WTC11 (cell line): ENCODE measurements around the gene VWF. TPM values are rescaled to one million over a fixed set of nuclear protein-coding genes. Genes with fewer than 3 reads are reported as not detected.

Source experiments
- ATAC-seq: fragments of 200-7000 bp; cut with Tn5 transposase; 2 replicates; pipeline ENCODE4 v1.10.0; 2021; ENCODE audit warnings: mild to moderate bottlenecking, moderate library complexity
- CTCF ChIA-PET: fragments of 300-600 bp; sonication (Branson Sonifier 250); formaldehyde crosslinking; loops from one replicate; lab custom pipeline; 2021; ENCODE audit warnings: antibody characterized with exemption; lab: Charles Lee
- POLR2A ChIA-PET: fragments of 350-600 bp; sonication (Branson Sonifier 250); formaldehyde crosslinking; loops from one replicate; lab custom pipeline; 2021; ENCODE audit warnings: antibody characterized with exemption; lab: Charles Lee
- DNase-seq: peaks from one replicate; pipeline ENCODE4 v3.0.0; 2021; ENCODE audit warnings: low spot score
- H3K27ac Mint-ChIP-seq: 2 replicates; pipeline ENCODE4 v1.8.0; 2021; ENCODE audit warnings: mixed read lengths
- H3K27me3 Mint-ChIP-seq: 2 replicates; pipeline ENCODE4 v1.8.0; 2021; ENCODE audit warnings: low read depth, mild to moderate bottlenecking, moderate library complexity, mixed read lengths
- H3K36me3 Mint-ChIP-seq: 2 replicates; pipeline ENCODE4 v1.8.0; 2021; ENCODE audit warnings: mixed read lengths
- H3K4me1 Mint-ChIP-seq: 2 replicates; pipeline ENCODE4 v1.8.0; 2022; ENCODE audit warnings: mixed read lengths
- H3K4me3 Mint-ChIP-seq: 2 replicates; pipeline ENCODE4 v1.8.0; 2021; ENCODE audit warnings: mild to moderate bottlenecking, moderate library complexity, mixed read lengths
- H3K9me3 Mint-ChIP-seq: 2 replicates; pipeline ENCODE4 v1.8.0; 2021; ENCODE audit warnings: mixed read lengths
- ESRRA ChIP-seq: sonication (generic); formaldehyde crosslinking; IDR thresholded peaks from 2 replicates; pipeline ENCODE4 v1.8.1; 2022; ENCODE audit warnings: mild to moderate bottlenecking, missing genetic modification reagents, borderline replicate concordance
- FOXJ3 ChIP-seq: sonication (generic); formaldehyde crosslinking; IDR thresholded peaks from 2 replicates; pipeline ENCODE4 v1.9.0; 2021; ENCODE audit warnings: missing genetic modification reagents, mild to moderate bottlenecking, borderline replicate concordance
- GABPB1 ChIP-seq: sonication (generic); formaldehyde crosslinking; IDR thresholded peaks from 2 replicates; pipeline ENCODE4 v1.8.1; 2023; ENCODE audit warnings: mild to moderate bottlenecking, missing genetic modification reagents
- GTF2I ChIP-seq: fragments of 250-450 bp; sonication (Bioruptor Pico); conservative IDR thresholded peaks from 2 replicates; pipeline ENCODE4 v1.4.0; 2021; ENCODE audit warnings: mild to moderate bottlenecking
- MXD4 ChIP-seq: fragments of 250-450 bp; sonication (Bioruptor Pico); IDR thresholded peaks from 2 replicates; pipeline ENCODE4 v1.8.0; 2021; ENCODE audit warnings: mild to moderate bottlenecking, moderate library complexity, borderline replicate concordance
- NFATC4 ChIP-seq: fragments of 250-450 bp; sonication (Bioruptor Pico); IDR thresholded peaks from 2 replicates; pipeline ENCODE4 v1.9.0; 2021; ENCODE audit warnings: mild to moderate bottlenecking
- NFYB ChIP-seq: sonication (generic); formaldehyde crosslinking; conservative IDR thresholded peaks from 2 replicates; pipeline ENCODE4 v1.8.0; 2022; ENCODE audit warnings: low read depth, missing genetic modification reagents
- NR2C2 ChIP-seq: sonication (generic); formaldehyde crosslinking; IDR thresholded peaks from 2 replicates; pipeline ENCODE4 v1.8.0; 2022; ENCODE audit warnings: mild to moderate bottlenecking, missing genetic modification reagents
- OVOL2 ChIP-seq: fragments of 250-450 bp; sonication (Bioruptor Pico); IDR thresholded peaks from 2 replicates; pipeline ENCODE4 v1.9.0; 2021; ENCODE audit warnings: mild to moderate bottlenecking, borderline replicate concordance
- ZNF232 ChIP-seq: sonication (generic); formaldehyde crosslinking; IDR thresholded peaks from 2 replicates; pipeline ENCODE4 v1.8.0; 2022; ENCODE audit warnings: mild to moderate bottlenecking, missing genetic modification reagents
- total RNA-seq: library from RNA; stranded (reverse); gene quantifications from 3 replicates; pipeline ENCODE4 v1.2.3, GENCODE V29; 2021
- TF ChIP-seq, protein P1 (sequence below): sonication (generic); formaldehyde crosslinking; conservative IDR thresholded peaks from 2 replicates; pipeline ENCODE4 v1.8.1; 2022; ENCODE audit warnings: mild to moderate bottlenecking, missing genetic modification reagents
- TF ChIP-seq, protein P2 (sequence below): sonication (generic); formaldehyde crosslinking; IDR thresholded peaks from 2 replicates; pipeline ENCODE4 v1.8.0; 2022; ENCODE audit warnings: mild to moderate bottlenecking, missing genetic modification reagents
- TF ChIP-seq, protein P3 (sequence below): fragments of 250-450 bp; sonication (Bioruptor Pico); IDR thresholded peaks from 2 replicates; pipeline ENCODE4 v1.9.0; 2021; ENCODE audit warnings: moderate library complexity, mild to moderate bottlenecking, inconsistent platforms, borderline replicate concordance
- TF ChIP-seq, protein P4 (sequence below): sonication (generic); formaldehyde crosslinking; IDR thresholded peaks from 2 replicates; pipeline ENCODE4 v1.8.0; 2023; ENCODE audit warnings: missing genetic modification reagents
- TF ChIP-seq, protein P5 (sequence below): fragments of 200-600 bp; IDR thresholded peaks from 2 replicates; pipeline ENCODE4 v1.8.0; 2022; ENCODE audit warnings: antibody characterized with exemption
- TF ChIP-seq, protein P6 (sequence below): sonication (generic); formaldehyde crosslinking; IDR thresholded peaks from 2 replicates; pipeline ENCODE4 v1.8.1; 2023; ENCODE audit warnings: mild to moderate bottlenecking, missing genetic modification reagents
- TF ChIP-seq, protein P7 (sequence below): sonication (generic); formaldehyde crosslinking; IDR thresholded peaks from 2 replicates; pipeline ENCODE4 v1.8.1; 2023; ENCODE audit warnings: mild to moderate bottlenecking, missing genetic modification reagents, borderline replicate concordance
- TF ChIP-seq, protein P8 (sequence below): sonication (generic); formaldehyde crosslinking; IDR thresholded peaks from 2 replicates; pipeline ENCODE4 v1.8.1; 2023; ENCODE audit warnings: mild to moderate bottlenecking, missing genetic modification reagents, moderate library complexity

The VWF gene
- total RNA-seq, 1 experiment from 2014 or later: 0.48 TPM

DNA sequence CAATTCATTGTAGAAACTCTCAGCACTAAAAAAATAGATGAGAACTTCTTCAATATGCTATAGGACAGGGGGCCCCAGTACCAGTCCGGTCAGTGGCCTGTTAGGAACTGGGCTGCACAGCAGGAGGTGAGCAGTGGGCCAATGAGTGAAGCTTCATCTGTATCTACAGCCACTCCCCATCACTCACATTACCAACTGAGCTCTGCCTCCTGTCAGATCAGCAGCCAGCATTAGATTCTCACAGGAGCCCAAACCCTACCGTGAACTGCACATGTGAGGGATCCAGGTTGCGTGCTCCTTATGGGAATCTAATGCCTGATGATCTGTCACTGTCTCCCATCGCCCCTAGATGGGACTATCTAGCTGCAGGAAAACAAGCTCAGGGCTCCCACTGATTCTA lies 163.7 kb downstream of the VWF start (continued):
- TF ChIP-seq, protein P1, sequence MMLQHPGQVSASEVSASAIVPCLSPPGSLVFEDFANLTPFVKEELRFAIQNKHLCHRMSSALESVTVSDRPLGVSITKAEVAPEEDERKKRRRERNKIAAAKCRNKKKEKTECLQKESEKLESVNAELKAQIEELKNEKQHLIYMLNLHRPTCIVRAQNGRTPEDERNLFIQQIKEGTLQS: no peak
- TF ChIP-seq GABPB1 (CRISPR knock-in tag) (no peak), ZNF232 (CRISPR knock-in tag) (no peak), ESRRA (CRISPR knock-in tag) (no peak), OVOL2 (CRISPR knock-in tag) (no peak)

DNA sequence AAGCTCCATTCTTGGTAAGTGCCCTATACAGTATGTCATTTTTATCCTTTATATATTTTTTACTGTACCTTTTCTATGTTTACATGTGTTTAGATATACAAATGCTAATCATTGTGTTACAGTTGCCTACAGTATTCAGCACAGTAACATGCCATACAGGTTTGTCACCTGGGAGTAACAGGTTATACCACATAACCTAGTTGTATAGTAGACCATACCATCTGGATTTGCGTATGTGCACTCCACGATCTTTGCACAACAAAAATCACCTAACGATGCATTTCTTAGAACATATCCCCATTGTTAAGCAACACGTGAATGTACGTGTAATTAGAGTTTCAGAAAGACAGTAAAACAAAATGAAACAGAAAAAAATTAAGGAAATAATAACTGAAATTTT lies 167.5 kb downstream of the VWF start:
- Mint-ChIP-seq H3K36me3 (no peaks in the 10 kb centered on the region), H3K27me3 (peaks cover 3% of the 10 kb centered on the region; the same call in 1 of the 2 replicates), H3K27ac (no peak overlapping the region), H3K4me3 (no peak overlapping the region), H3K4me1 (peaks cover 3% of the 10 kb centered on the region), H3K9me3 (peaks cover 7% of the 10 kb centered on the region; the same call in 1 of the 2 replicates)
- TF ChIP-seq, protein P2, sequence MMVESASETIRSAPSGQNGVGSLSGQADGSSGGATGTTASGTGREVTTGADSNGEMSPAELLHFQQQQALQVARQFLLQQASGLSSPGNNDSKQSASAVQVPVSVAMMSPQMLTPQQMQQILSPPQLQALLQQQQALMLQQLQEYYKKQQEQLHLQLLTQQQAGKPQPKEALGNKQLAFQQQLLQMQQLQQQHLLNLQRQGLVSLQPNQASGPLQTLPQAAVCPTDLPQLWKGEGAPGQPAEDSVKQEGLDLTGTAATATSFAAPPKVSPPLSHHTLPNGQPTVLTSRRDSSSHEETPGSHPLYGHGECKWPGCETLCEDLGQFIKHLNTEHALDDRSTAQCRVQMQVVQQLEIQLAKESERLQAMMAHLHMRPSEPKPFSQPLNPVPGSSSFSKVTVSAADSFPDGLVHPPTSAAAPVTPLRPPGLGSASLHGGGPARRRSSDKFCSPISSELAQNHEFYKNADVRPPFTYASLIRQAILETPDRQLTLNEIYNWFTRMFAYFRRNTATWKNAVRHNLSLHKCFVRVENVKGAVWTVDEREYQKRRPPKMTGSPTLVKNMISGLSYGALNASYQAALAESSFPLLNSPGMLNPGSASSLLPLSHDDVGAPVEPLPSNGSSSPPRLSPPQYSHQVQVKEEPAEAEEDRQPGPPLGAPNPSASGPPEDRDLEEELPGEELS (CRISPR knock-in tag): no peak
- TF ChIP-seq, protein P3, sequence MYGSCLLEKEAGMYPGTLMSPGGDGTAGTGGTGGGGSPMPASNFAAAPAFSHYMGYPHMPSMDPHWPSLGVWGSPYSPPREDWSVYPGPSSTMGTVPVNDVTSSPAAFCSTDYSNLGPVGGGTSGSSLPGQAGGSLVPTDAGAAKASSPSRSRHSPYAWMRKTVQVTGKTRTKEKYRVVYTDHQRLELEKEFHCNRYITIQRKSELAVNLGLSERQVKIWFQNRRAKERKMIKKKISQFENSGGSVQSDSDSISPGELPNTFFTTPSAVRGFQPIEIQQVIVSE: no peak
- no peak for TF ChIP-seq GTF2I (CRISPR knock-in tag)
- TF ChIP-seq NFYB (CRISPR knock-in tag): no peak
- TF ChIP-seq, protein P4, sequence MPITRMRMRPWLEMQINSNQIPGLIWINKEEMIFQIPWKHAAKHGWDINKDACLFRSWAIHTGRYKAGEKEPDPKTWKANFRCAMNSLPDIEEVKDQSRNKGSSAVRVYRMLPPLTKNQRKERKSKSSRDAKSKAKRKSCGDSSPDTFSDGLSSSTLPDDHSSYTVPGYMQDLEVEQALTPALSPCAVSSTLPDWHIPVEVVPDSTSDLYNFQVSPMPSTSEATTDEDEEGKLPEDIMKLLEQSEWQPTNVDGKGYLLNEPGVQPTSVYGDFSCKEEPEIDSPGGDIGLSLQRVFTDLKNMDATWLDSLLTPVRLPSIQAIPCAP (CRISPR knock-in tag): no peak
- TF ChIP-seq, protein P5, sequence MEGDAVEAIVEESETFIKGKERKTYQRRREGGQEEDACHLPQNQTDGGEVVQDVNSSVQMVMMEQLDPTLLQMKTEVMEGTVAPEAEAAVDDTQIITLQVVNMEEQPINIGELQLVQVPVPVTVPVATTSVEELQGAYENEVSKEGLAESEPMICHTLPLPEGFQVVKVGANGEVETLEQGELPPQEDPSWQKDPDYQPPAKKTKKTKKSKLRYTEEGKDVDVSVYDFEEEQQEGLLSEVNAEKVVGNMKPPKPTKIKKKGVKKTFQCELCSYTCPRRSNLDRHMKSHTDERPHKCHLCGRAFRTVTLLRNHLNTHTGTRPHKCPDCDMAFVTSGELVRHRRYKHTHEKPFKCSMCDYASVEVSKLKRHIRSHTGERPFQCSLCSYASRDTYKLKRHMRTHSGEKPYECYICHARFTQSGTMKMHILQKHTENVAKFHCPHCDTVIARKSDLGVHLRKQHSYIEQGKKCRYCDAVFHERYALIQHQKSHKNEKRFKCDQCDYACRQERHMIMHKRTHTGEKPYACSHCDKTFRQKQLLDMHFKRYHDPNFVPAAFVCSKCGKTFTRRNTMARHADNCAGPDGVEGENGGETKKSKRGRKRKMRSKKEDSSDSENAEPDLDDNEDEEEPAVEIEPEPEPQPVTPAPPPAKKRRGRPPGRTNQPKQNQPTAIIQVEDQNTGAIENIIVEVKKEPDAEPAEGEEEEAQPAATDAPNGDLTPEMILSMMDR: no peak
- no peak for TF ChIP-seq NFATC4 (CRISPR knock-in tag)
- TF ChIP-seq, protein P6, sequence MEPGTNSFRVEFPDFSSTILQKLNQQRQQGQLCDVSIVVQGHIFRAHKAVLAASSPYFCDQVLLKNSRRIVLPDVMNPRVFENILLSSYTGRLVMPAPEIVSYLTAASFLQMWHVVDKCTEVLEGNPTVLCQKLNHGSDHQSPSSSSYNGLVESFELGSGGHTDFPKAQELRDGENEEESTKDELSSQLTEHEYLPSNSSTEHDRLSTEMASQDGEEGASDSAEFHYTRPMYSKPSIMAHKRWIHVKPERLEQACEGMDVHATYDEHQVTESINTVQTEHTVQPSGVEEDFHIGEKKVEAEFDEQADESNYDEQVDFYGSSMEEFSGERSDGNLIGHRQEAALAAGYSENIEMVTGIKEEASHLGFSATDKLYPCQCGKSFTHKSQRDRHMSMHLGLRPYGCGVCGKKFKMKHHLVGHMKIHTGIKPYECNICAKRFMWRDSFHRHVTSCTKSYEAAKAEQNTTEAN (CRISPR knock-in tag): no peak
- no peak for TF ChIP-seq MXD4 (CRISPR knock-in tag)
- no peak for TF ChIP-seq FOXJ3 (CRISPR knock-in tag)
- TF ChIP-seq, protein P7, sequence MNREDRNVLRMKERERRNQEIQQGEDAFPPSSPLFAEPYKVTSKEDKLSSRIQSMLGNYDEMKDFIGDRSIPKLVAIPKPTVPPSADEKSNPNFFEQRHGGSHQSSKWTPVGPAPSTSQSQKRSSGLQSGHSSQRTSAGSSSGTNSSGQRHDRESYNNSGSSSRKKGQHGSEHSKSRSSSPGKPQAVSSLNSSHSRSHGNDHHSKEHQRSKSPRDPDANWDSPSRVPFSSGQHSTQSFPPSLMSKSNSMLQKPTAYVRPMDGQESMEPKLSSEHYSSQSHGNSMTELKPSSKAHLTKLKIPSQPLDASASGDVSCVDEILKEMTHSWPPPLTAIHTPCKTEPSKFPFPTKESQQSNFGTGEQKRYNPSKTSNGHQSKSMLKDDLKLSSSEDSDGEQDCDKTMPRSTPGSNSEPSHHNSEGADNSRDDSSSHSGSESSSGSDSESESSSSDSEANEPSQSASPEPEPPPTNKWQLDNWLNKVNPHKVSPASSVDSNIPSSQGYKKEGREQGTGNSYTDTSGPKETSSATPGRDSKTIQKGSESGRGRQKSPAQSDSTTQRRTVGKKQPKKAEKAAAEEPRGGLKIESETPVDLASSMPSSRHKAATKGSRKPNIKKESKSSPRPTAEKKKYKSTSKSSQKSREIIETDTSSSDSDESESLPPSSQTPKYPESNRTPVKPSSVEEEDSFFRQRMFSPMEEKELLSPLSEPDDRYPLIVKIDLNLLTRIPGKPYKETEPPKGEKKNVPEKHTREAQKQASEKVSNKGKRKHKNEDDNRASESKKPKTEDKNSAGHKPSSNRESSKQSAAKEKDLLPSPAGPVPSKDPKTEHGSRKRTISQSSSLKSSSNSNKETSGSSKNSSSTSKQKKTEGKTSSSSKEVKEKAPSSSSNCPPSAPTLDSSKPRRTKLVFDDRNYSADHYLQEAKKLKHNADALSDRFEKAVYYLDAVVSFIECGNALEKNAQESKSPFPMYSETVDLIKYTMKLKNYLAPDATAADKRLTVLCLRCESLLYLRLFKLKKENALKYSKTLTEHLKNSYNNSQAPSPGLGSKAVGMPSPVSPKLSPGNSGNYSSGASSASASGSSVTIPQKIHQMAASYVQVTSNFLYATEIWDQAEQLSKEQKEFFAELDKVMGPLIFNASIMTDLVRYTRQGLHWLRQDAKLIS: no peak
- TF ChIP-seq, protein P8, sequence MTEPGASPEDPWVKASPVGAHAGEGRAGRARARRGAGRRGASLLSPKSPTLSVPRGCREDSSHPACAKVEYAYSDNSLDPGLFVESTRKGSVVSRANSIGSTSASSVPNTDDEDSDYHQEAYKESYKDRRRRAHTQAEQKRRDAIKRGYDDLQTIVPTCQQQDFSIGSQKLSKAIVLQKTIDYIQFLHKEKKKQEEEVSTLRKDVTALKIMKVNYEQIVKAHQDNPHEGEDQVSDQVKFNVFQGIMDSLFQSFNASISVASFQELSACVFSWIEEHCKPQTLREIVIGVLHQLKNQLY (CRISPR knock-in tag): no peak
- TF ChIP-seq NR2C2 (CRISPR knock-in tag): no peak
- TF ChIP-seq OVOL2 (CRISPR knock-in tag): no peak
- ATAC-seq (no peak), DNase-seq (no peak)
- ChIA-PET POLR2A (no interaction called here), CTCF (interaction anchor here (0.8 to 1.1 kb wide), 2 partner anchors 31 to 81 kb away, joined by 4 to 5 read pairs; no protein-coding TSS in a partner anchor)
